BE2C (cell line): ENCODE measurements around the gene MAPK4.

Source experiments
- DNase-seq: peaks from one replicate; pipeline ENCODE4 v3.0.0-alpha.2; 2020
- H3K27me3 ChIP-seq: fragments of 250-450 bp; sonication (Bioruptor Pico); 2 replicates; pipeline ENCODE4 v1.5.1; 2020; ENCODE audit warnings: mild to moderate bottlenecking
- H3K36me3 ChIP-seq: fragments of 250-450 bp; sonication (Bioruptor Pico); 2 replicates; pipeline ENCODE4 v1.5.1; 2020; ENCODE audit warnings: mild to moderate bottlenecking
- H3K4me1 ChIP-seq: fragments of 250-450 bp; sonication (Bioruptor Pico); 2 replicates; pipeline ENCODE4 v1.5.1; 2020
- H3K4me3 ChIP-seq: 2 replicates; pipeline ENCODE4 v1.5.1; 2011; ENCODE audit warnings: low read depth, low read length
- H3K9me3 ChIP-seq: fragments of 250-450 bp; sonication (Bioruptor Pico); 2 replicates; pipeline ENCODE4 v1.5.1; 2020
- CTCF ChIP-seq: IDR thresholded peaks from 2 replicates; pipeline ENCODE4 v1.5.1; 2012; ENCODE audit warnings: mild to moderate bottlenecking, low read depth, low read length

Gene MAPK4

GRCh38 chr18:50737127-50737526, 177.2 kb downstream of the MAPK4 start:
- no peaks in the 10 kb centered on the region for H3K4me1 ChIP-seq
- no peaks in the 10 kb centered on the region for H3K9me3 ChIP-seq
- no peak overlapping the region for H3K4me3 ChIP-seq
- no peaks in the 10 kb centered on the region for H3K36me3 ChIP-seq
- TF ChIP-seq CTCF: no peak
- H3K27me3 ChIP-seq: no peaks in the 10 kb centered on the region
- no peak for DNase-seq

- TF ChIP-seq CTCF: no peak
- Histone ChIP-seq H3K36me3 (no peaks in the 10 kb centered on the region), H3K4me1 (no peaks in the 10 kb centered on the region), H3K9me3 (no peaks in the 10 kb centered on the region), H3K4me3 (no peak overlapping the region), H3K27me3 (no peaks in the 10 kb centered on the region)
- DNase-seq: no peak
Observed at GRCh38 chr18:50738098-50738757, 178.3 kb downstream of the MAPK4 start.

- no peak for TF ChIP-seq CTCF
- no peaks in the 10 kb centered on the region for H3K4me1 ChIP-seq
- no peaks in the 10 kb centered on the region for H3K36me3 ChIP-seq
- H3K27me3 ChIP-seq: no peaks in the 10 kb centered on the region
- no peak overlapping the region for H3K4me3 ChIP-seq
- H3K9me3 ChIP-seq: no peaks in the 10 kb centered on the region
- DNase-seq: no peak
Observed at GRCh38 chr18:50742952-50743351, 183.1 kb downstream of the MAPK4 start.

- Histone ChIP-seq H3K4me1 (no peaks in the 10 kb centered on the region), H3K27me3 (no peaks in the 10 kb centered on the region)
Observed at GRCh38 chr18:50744253-50744652, 184.4 kb downstream of the MAPK4 start.

GRCh38 chr18:50745945-50746344, 186.1 kb downstream of the MAPK4 start:
- TF ChIP-seq CTCF: no peak
- Histone ChIP-seq H3K4me1 (no peaks in the 10 kb centered on the region), H3K36me3 (no peaks in the 10 kb centered on the region)

More at GRCh38 chr18:50744253-50744652, 184.4 kb downstream of the MAPK4 start:
- no peak overlapping the region for H3K4me3 ChIP-seq
- H3K9me3 ChIP-seq: no peaks in the 10 kb centered on the region
- no peak for TF ChIP-seq CTCF
- H3K36me3 ChIP-seq: no peaks in the 10 kb centered on the region
- DNase-seq: no peak

GRCh38 chr18:50747849-50748242, 188.0 kb downstream of the MAPK4 start:
- 0 out of 2 replicates have a peak, but pooled peaks cover 4% of the 10 kb centered on the region for H3K4me1 ChIP-seq
- H3K36me3 ChIP-seq: no peaks in the 10 kb centered on the region
- no peak for TF ChIP-seq CTCF

More at GRCh38 chr18:50745945-50746344, 186.1 kb downstream of the MAPK4 start:
- Histone ChIP-seq H3K4me3 (no peak overlapping the region), H3K9me3 (no peaks in the 10 kb centered on the region), H3K27me3 (no peaks in the 10 kb centered on the region)
- DNase-seq: no peak

More at GRCh38 chr18:50747849-50748242, 188.0 kb downstream of the MAPK4 start:
- H3K4me3 ChIP-seq: no peak overlapping the region
- no peaks in the 10 kb centered on the region for H3K9me3 ChIP-seq
- no peaks in the 10 kb centered on the region for H3K27me3 ChIP-seq
- no peak for DNase-seq
